Erythroblast (primary cell): ENCODE measurements around the gene EEPD1.

Experiments used
- GATA1 ChIP-seq: IDR thresholded peaks from 2 replicates; pipeline ENCODE4 v1.6.1; 2011; ENCODE audit warnings: low read depth, mild to moderate bottlenecking, control low read depth, low read length, moderate library complexity
- POLR2A ChIP-seq: IDR thresholded peaks from 2 replicates; pipeline ENCODE4 v1.6.1; 2011; ENCODE audit warnings: mild to moderate bottlenecking, low read length

GRCh38 chr7:36117203-36117840 lies 35.7 kb upstream of the EEPD1 start:
- TF ChIP-seq POLR2A (no peak), GATA1 (no peak)
